Osteoblast (primary cell): ENCODE data around the gene LRRK1. TPM values are rescaled to one million over a fixed set of nuclear protein-coding genes. Genes with fewer than 3 reads are reported as not detected.

Source experiments
- DNase-seq: peaks from one replicate; pipeline ENCODE4 v3.0.0; 2011; ENCODE audit warnings: low spot score, mixed read lengths; ENCODE audit not compliant: insufficient read length; ENCODE audit errors: missing footprints
- H2AFZ ChIP-seq: 2 replicates; pipeline ENCODE4 v1.6.0; 2011; ENCODE audit warnings: mild to moderate bottlenecking, low read length
- H3K27ac ChIP-seq: 2 replicates; pipeline ENCODE4 v1.5.1; 2011; ENCODE audit warnings: mild to moderate bottlenecking, low read depth, low read length, moderate library complexity
- H3K27me3 ChIP-seq: 2 replicates; pipeline ENCODE4 v1.6.0; 2012; ENCODE audit warnings: mild to moderate bottlenecking, control low read depth, inconsistent platforms, low read length, moderate library complexity; ENCODE audit not compliant: insufficient read depth
- H3K36me3 ChIP-seq: 2 replicates; pipeline ENCODE4 v1.5.1; 2011; ENCODE audit warnings: mild to moderate bottlenecking, low read length, control low read depth, moderate library complexity; ENCODE audit not compliant: insufficient read depth
- H3K4me1 ChIP-seq: 2 replicates; pipeline ENCODE4 v1.5.1; 2011; ENCODE audit warnings: mild to moderate bottlenecking, low read length, control low read depth, moderate library complexity; ENCODE audit not compliant: insufficient read depth
- H3K4me2 ChIP-seq: 2 replicates; pipeline ENCODE4 v1.6.0; 2011; ENCODE audit warnings: mild to moderate bottlenecking, low read length; ENCODE audit not compliant: insufficient read depth
- H3K4me3 ChIP-seq: fragments of 200-600 bp; sonication (generic); 3 replicates; pipeline ENCODE4 v1.5.1; 2012; ENCODE audit warnings: mild to moderate bottlenecking, low read length, inconsistent platforms; ENCODE audit not compliant: insufficient read depth
- H3K79me2 ChIP-seq: 2 replicates; pipeline ENCODE4 v1.6.0; 2012; ENCODE audit warnings: mild to moderate bottlenecking, low read length, control low read depth, inconsistent platforms; ENCODE audit not compliant: insufficient read depth
- H3K9me3 ChIP-seq: 2 replicates; pipeline ENCODE4 v1.5.1; 2011; ENCODE audit warnings: low read depth, low read length, control low read depth
- H4K20me1 ChIP-seq: 2 replicates; pipeline ENCODE4 v1.6.0; 2012; ENCODE audit warnings: mild to moderate bottlenecking, low read length, control low read depth; ENCODE audit not compliant: insufficient read depth
- total RNA-seq: library from RNA; depleted of rRNA; stranded (reverse); fragments of >200 nt; gene quantifications from 2 replicates; pipeline ENCODE4 v1.2.3, GENCODE V29; 2012
- TF ChIP-seq, protein P1 (sequence below): IDR thresholded peaks from 2 replicates; pipeline ENCODE4 v1.5.1; 2011; ENCODE audit warnings: mild to moderate bottlenecking, low read depth, low read length, moderate library complexity; ENCODE audit errors: extremely low read depth

Gene LRRK1
- total RNA-seq, 1 donor: 15.2 TPM

DNA sequence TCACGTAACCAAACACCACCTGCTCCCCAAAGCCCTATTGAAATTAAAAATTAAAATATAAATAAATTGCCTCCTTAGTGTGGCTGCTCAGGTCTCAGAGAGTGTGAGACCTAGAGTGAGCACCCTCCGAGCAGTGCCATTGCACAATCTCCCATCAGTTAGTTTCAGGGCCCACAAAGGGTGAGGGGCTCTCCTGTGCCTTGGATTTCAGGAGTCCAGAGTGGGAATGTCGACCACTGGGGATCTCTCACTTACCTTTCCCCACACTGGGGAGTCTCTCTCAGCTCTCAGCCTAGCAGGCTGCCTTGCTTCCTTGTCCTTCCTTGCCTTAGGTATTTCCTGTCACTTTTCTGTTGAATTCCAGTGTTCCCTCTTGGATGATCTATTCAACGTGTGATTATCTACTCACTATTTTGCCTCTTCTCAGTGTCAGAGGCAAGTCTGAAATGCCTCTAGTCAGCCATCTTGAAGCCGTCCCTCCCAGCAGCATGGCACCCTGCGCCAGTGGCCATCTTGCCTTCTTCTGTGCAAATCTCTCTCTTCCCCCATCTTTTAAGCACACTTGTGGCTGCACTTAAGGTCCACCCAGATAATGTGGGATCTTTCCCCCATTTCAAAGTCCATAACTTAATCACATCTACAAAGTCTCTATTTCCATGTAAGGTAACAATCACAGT, 119.3 kb downstream of the LRRK1 start:
- H3K9me3 ChIP-seq: no peaks in the 10 kb centered on the region
- H2AFZ ChIP-seq: no peak overlapping the region
- no peak overlapping the region for H3K27ac ChIP-seq
- no peaks in the 10 kb centered on the region for H3K79me2 ChIP-seq
- TF ChIP-seq, protein P1, sequence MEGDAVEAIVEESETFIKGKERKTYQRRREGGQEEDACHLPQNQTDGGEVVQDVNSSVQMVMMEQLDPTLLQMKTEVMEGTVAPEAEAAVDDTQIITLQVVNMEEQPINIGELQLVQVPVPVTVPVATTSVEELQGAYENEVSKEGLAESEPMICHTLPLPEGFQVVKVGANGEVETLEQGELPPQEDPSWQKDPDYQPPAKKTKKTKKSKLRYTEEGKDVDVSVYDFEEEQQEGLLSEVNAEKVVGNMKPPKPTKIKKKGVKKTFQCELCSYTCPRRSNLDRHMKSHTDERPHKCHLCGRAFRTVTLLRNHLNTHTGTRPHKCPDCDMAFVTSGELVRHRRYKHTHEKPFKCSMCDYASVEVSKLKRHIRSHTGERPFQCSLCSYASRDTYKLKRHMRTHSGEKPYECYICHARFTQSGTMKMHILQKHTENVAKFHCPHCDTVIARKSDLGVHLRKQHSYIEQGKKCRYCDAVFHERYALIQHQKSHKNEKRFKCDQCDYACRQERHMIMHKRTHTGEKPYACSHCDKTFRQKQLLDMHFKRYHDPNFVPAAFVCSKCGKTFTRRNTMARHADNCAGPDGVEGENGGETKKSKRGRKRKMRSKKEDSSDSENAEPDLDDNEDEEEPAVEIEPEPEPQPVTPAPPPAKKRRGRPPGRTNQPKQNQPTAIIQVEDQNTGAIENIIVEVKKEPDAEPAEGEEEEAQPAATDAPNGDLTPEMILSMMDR: no peak
- H3K4me2 ChIP-seq: no peak overlapping the region
- no peak overlapping the region for H3K4me3 ChIP-seq
- H4K20me1 ChIP-seq: peaks cover 5% of the 10 kb centered on the region
- H3K36me3 ChIP-seq: peaks cover 6% of the 10 kb centered on the region
- no peak for DNase-seq
- no peaks in the 10 kb centered on the region for H3K4me1 ChIP-seq
- no peaks in the 10 kb centered on the region for H3K27me3 ChIP-seq

DNA sequence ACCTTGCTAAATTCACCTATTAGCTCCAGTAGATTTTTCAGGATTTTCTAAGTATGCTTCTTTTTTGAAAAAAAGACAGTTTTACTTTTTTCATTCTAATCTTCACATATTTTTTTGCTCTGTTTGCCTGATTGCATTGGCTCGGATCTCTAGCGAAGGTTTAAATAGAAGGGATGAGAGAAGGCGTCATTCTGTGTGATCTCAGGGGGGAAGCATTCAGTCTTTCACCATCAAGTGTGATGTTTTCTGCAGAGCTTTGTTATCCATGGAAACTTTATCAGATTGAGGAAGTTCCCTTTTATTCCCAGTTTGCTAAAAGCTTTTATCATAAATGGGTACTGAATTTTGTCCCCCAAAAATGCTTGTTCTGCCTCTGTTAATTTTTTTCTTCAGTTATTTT, 120.3 kb downstream of the LRRK1 start:
- no peak overlapping the region for H3K4me3 ChIP-seq
- no peaks in the 10 kb centered on the region for H3K27me3 ChIP-seq
- no peaks in the 10 kb centered on the region for H3K79me2 ChIP-seq
- no peaks in the 10 kb centered on the region for H3K4me1 ChIP-seq
- peak; percentile 8 for DNase-seq
- TF ChIP-seq, protein P1: no peak
- no peaks in the 10 kb centered on the region for H3K9me3 ChIP-seq
- no peaks in the 10 kb centered on the region for H3K36me3 ChIP-seq
- no peak overlapping the region for H3K4me2 ChIP-seq
- peaks cover 3% of the 10 kb centered on the region for H4K20me1 ChIP-seq
- peak overlapping the region; percentile 40 for H3K27ac ChIP-seq
- H2AFZ ChIP-seq: no peak overlapping the region

DNA sequence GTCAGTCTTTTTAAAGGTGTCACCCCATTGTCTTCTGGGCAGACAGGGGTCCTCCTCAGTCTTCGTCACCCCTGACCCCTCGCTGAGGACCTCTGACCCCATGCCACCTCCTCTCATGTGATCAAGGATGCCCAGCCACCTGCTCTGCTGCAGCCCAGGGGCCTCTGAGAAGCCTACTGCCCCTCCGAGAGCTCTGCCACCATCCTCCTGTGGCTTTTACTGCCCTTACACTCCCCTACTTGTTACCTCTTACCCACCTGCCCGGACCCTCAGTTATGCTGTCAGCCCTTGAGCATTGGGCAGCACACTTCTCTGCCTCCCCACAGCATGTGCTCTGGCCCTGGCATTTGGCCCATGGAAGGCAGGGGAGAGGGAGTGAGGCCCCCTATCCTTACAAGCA, 123.2 kb downstream of the LRRK1 start:
- Histone ChIP-seq H3K27me3 (no peaks in the 10 kb centered on the region), H4K20me1 (no peaks in the 10 kb centered on the region), H2AFZ (no peak overlapping the region), H3K9me3 (no peaks in the 10 kb centered on the region), H3K36me3 (peaks cover 19% of the 10 kb centered on the region), H3K4me2 (no peak overlapping the region), H3K27ac (no peak overlapping the region), H3K4me3 (no peak overlapping the region), H3K79me2 (no peaks in the 10 kb centered on the region), H3K4me1 (no peaks in the 10 kb centered on the region)
- DNase-seq: no peak
- TF ChIP-seq, protein P1: no peak

DNA sequence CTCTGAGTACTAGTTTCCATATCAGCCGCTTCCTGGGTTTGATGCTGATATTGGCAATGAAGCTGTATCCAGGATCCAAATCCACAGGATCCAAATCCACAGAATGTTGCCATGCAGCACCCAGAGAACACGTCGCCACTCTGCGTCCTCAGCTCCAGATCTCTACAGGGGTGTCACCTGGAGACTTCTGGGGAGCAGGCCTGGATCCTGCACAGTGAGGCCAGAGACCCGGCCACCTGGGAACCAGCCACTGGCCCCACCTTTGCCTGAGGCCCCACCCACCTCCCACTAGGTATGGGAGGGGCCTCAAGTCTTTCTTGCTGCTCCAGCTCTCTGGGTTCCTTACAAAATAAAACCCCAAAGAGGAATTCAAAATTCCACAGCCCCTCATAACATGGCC, 123.9 kb downstream of the LRRK1 start:
- Histone ChIP-seq H4K20me1 (no peaks in the 10 kb centered on the region), H3K4me2 (no peak overlapping the region), H3K36me3 (peaks cover 23% of the 10 kb centered on the region), H3K9me3 (no peaks in the 10 kb centered on the region), H3K79me2 (no peaks in the 10 kb centered on the region), H3K27me3 (no peaks in the 10 kb centered on the region), H3K4me3 (no peak overlapping the region), H3K4me1 (no peaks in the 10 kb centered on the region), H3K27ac (no peak overlapping the region), H2AFZ (no peak overlapping the region)
- TF ChIP-seq, protein P1: no peak
- DNase-seq: no peak
